ENCODE results near the gene SYT12. TPM values are rescaled to one million over a fixed set of nuclear protein-coding genes. Genes with fewer than 3 reads are reported as not detected.

SYT12 gene
- total and polyA plus RNA-seq, 2 of the 13 experiments (the other 11 are each of a cell fraction or from before 2014, with no cell fraction given): 0.01 to 0.02 TPM

DNA sequence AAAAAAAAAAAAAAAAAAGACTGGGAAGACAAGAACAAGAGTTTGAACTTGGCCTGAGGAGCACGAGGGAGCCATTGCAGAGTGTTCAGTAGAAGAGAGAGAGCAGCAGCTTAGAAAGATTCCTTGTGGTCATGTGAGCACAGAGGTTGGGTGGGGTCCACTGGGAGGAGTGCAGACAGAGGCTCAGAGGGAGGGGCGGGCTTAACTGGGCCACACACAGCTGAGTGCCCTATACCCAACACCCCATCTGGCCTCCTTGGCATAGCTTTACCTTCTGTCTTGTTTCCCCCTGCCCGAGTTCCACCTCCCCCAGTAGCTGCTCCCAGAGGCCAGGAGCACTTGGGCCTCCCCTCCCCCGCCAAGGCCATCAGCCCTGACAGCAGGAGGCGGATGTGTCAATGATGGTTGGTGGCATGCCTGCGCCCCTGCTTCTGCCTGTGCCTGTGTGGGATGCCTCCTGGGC is 35.7 kb upstream of the SYT12 start (continued):
- TF ChIP-seq ZNF224 (CRISPR knock-in tag; IDR thresholded peaks at IDR 0.05) (no peak), MBNL3 (CRISPR knock-in tag; conservative IDR thresholded peaks at IDR 0.05) (no peak), ZNF598 (CRISPR knock-in tag; IDR thresholded peaks at IDR 0.05; ENCODE audit: borderline replicate concordance) (no peak), ZNF780A (CRISPR knock-in tag; IDR thresholded peaks at IDR 0.05) (no peak)
- TF ChIP-seq, protein P1, sequence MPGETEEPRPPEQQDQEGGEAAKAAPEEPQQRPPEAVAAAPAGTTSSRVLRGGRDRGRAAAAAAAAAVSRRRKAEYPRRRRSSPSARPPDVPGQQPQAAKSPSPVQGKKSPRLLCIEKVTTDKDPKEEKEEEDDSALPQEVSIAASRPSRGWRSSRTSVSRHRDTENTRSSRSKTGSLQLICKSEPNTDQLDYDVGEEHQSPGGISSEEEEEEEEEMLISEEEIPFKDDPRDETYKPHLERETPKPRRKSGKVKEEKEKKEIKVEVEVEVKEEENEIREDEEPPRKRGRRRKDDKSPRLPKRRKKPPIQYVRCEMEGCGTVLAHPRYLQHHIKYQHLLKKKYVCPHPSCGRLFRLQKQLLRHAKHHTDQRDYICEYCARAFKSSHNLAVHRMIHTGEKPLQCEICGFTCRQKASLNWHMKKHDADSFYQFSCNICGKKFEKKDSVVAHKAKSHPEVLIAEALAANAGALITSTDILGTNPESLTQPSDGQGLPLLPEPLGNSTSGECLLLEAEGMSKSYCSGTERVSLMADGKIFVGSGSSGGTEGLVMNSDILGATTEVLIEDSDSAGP (CRISPR knock-in tag; IDR thresholded peaks at IDR 0.05; ENCODE audit: borderline replicate concordance): 0 out of 2 replicates have a peak, but pooled peaks have one; percentile 30
- TF ChIP-seq, protein P2, sequence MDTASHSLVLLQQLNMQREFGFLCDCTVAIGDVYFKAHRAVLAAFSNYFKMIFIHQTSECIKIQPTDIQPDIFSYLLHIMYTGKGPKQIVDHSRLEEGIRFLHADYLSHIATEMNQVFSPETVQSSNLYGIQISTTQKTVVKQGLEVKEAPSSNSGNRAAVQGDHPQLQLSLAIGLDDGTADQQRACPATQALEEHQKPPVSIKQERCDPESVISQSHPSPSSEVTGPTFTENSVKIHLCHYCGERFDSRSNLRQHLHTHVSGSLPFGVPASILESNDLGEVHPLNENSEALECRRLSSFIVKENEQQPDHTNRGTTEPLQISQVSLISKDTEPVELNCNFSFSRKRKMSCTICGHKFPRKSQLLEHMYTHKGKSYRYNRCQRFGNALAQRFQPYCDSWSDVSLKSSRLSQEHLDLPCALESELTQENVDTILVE (CRISPR knock-in tag; IDR thresholded peaks at IDR 0.05): no peak
- TF ChIP-seq, protein P3, sequence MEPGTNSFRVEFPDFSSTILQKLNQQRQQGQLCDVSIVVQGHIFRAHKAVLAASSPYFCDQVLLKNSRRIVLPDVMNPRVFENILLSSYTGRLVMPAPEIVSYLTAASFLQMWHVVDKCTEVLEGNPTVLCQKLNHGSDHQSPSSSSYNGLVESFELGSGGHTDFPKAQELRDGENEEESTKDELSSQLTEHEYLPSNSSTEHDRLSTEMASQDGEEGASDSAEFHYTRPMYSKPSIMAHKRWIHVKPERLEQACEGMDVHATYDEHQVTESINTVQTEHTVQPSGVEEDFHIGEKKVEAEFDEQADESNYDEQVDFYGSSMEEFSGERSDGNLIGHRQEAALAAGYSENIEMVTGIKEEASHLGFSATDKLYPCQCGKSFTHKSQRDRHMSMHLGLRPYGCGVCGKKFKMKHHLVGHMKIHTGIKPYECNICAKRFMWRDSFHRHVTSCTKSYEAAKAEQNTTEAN (CRISPR knock-in tag; conservative IDR thresholded peaks at IDR 0.05): no peak
- TF ChIP-seq, protein P4, sequence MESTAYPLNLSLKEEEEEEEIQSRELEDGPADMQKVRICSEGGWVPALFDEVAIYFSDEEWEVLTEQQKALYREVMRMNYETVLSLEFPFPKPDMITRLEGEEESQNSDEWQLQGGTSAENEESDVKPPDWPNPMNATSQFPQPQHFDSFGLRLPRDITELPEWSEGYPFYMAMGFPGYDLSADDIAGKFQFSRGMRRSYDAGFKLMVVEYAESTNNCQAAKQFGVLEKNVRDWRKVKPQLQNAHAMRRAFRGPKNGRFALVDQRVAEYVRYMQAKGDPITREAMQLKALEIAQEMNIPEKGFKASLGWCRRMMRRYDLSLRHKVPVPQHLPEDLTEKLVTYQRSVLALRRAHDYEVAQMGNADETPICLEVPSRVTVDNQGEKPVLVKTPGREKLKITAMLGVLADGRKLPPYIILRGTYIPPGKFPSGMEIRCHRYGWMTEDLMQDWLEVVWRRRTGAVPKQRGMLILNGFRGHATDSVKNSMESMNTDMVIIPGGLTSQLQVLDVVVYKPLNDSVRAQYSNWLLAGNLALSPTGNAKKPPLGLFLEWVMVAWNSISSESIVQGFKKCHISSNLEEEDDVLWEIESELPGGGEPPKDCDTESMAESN (CRISPR knock-in tag; conservative IDR thresholded peaks at IDR 0.05): no peak
- TF ChIP-seq, protein P5, sequence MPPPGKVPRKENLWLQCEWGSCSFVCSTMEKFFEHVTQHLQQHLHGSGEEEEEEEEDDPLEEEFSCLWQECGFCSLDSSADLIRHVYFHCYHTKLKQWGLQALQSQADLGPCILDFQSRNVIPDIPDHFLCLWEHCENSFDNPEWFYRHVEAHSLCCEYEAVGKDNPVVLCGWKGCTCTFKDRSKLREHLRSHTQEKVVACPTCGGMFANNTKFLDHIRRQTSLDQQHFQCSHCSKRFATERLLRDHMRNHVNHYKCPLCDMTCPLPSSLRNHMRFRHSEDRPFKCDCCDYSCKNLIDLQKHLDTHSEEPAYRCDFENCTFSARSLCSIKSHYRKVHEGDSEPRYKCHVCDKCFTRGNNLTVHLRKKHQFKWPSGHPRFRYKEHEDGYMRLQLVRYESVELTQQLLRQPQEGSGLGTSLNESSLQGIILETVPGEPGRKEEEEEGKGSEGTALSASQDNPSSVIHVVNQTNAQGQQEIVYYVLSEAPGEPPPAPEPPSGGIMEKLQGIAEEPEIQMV (CRISPR knock-in tag; IDR thresholded peaks at IDR 0.05; ENCODE audit: low read depth): no peak

Data from HepG2 (cell line).